K562 treated with DMSO at 1 percent for 48 hours (cell line): ENCODE results near the gene COQ2. TPM values are rescaled to one million over a fixed set of nuclear protein-coding genes. Genes with fewer than 3 reads are reported as not detected.

Source experiments
- total RNA-seq: library from RNA; unstranded; fragments of 300-600 nt; gene quantifications from 2 replicates; pipeline ENCODE4 v1.2.3, GENCODE V29; 2022; ENCODE audit warnings: low replicate concordance; ENCODE audit errors: extremely low read depth

The COQ2 gene, protein sequence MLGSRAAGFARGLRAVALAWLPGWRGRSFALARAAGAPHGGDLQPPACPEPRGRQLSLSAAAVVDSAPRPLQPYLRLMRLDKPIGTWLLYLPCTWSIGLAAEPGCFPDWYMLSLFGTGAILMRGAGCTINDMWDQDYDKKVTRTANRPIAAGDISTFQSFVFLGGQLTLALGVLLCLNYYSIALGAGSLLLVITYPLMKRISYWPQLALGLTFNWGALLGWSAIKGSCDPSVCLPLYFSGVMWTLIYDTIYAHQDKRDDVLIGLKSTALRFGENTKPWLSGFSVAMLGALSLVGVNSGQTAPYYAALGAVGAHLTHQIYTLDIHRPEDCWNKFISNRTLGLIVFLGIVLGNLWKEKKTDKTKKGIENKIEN
- total RNA-seq: not detected in 2 replicates

DNA sequence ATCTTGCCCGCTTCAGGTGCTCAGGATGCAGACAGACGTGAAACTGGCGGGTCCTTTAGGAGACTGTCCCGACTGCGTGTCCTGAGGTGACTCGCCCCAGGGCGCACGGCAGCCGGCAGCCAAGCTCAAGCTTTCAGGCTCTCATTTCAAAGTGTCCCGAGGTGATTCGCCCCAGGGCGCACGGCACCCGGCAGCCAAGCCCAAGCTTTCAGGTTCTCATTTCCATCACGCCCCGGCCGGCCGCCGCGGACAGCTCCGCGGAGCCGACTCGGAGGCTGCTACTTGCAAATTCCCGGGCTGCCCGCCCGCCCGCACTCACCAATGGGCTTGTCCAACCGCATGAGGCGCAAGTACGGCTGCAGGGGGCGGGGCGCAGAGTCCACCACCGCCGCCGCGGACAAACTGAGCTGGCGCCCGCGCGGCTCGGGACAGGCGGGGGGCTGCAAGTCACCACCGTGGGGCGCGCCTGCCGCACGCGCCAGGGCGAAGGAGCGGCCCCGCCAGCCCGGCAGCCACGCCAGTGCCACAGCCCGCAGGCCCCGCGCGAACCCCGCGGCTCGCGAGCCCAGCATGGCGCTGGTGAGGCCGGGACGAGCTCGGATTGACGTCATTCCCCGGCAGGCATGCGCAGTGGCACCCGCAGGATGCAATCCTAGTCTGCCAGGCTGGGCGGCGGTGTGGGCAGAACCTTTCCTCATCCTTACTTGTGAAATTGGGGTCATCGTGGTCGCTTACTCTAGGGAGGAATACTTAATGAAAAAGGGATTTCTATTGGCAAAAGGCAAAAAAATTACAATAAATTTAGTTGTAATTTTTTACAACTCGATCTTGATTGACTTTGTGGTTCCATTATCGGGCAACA, at the start of gene COQ2:
Gene COQ2 (minus strand): TSS at position 606 of the 862 bp plus-strand sequence. CDS start 34 bp downstream, at position 572.

Other genes starting within 250 kb of the COQ2 start
- not detected in 2 replicates for gene COPS4, start 249.6 kb downstream of the COQ2 start, total RNA-seq
- not detected in 2 replicates for gene PLAC8, start 170.1 kb downstream of the COQ2 start, total RNA-seq
- not detected in 2 replicates for gene HPSE, start 50.0 kb upstream of the COQ2 start, total RNA-seq
- gene HELQ, start 171.0 kb upstream of the COQ2 start, total RNA-seq: not detected in 2 replicates
- not detected in 2 replicates for gene MRPS18C, start 171.3 kb upstream of the COQ2 start, total RNA-seq
- gene ABRAXAS1, start 200.3 kb upstream of the COQ2 start, total RNA-seq: not detected in 2 replicates